H9 (cell line): ENCODE measurements around the gene ACBD6. TPM values are rescaled to one million over a fixed set of nuclear protein-coding genes. Genes with fewer than 3 reads are reported as not detected.

Source experiments
- DNase-seq: peaks from one replicate; pipeline ENCODE4 v3.0.0-alpha.2; 2017
- H2AFZ ChIP-seq: one replicate; pipeline ENCODE4 v1.6.1; 2013; ENCODE audit warnings: mild to moderate bottlenecking, low read length, control low read depth, moderate library complexity
- H2AK5ac ChIP-seq: 2 replicates; pipeline ENCODE4 v1.6.1; 2013; ENCODE audit warnings: low read length, control low read depth, mixed read lengths; ENCODE audit not compliant: insufficient read length
- H2BK120ac ChIP-seq: one replicate; pipeline ENCODE4 v1.6.1; 2013; ENCODE audit warnings: low read depth, mild to moderate bottlenecking, low read length, control low read depth, inconsistent platforms; ENCODE audit not compliant: poor library complexity, severe bottlenecking
- H2BK12ac ChIP-seq: 2 replicates; pipeline ENCODE4 v1.6.1; 2013; ENCODE audit warnings: low read length, control low read depth, mixed read lengths, low read depth; ENCODE audit not compliant: insufficient read length
- H2BK15ac ChIP-seq: 2 replicates; pipeline ENCODE4 v1.6.1; 2013; ENCODE audit warnings: low read depth, low read length, control low read depth
- H2BK20ac ChIP-seq: one replicate; pipeline ENCODE4 v1.6.1; 2013; ENCODE audit warnings: low read depth, mild to moderate bottlenecking, low read length, control low read depth, inconsistent platforms; ENCODE audit not compliant: poor library complexity, severe bottlenecking
- H2BK5ac ChIP-seq: 2 replicates; pipeline ENCODE4 v1.6.1; 2013; ENCODE audit warnings: low read length, control low read depth, mixed read lengths; ENCODE audit not compliant: insufficient read length
- H3K14ac ChIP-seq: 2 replicates; pipeline ENCODE4 v1.6.1; 2013; ENCODE audit warnings: low read length, control low read depth; ENCODE audit not compliant: insufficient read depth
- H3K18ac ChIP-seq: 2 replicates; pipeline ENCODE4 v1.6.1; 2013; ENCODE audit warnings: low read depth, mild to moderate bottlenecking, mixed read lengths, low read length, control low read depth; ENCODE audit not compliant: insufficient read length
- H3K23ac ChIP-seq: 2 replicates; pipeline ENCODE4 v1.6.1; 2013; ENCODE audit warnings: low read length, control low read depth, mixed read lengths, low read depth; ENCODE audit not compliant: insufficient read length
- H3K23me2 ChIP-seq: 2 replicates; pipeline ENCODE4 v1.6.1; 2013; ENCODE audit warnings: low read depth, mild to moderate bottlenecking, mixed read lengths, low read length, control low read depth; ENCODE audit not compliant: insufficient read length, poor library complexity, severe bottlenecking
- H3K27ac ChIP-seq: 2 replicates; pipeline ENCODE4 v1.5.1; 2013; ENCODE audit warnings: low read length, control low read depth, mixed read lengths, low read depth; ENCODE audit not compliant: insufficient read length
- H3K27me3 ChIP-seq: 2 replicates; pipeline ENCODE4 v1.6.1; 2013; ENCODE audit warnings: low read length, control low read depth, inconsistent platforms; ENCODE audit not compliant: insufficient read depth
- H3K4ac ChIP-seq: 2 replicates; pipeline ENCODE4 v1.6.1; 2013; ENCODE audit warnings: low read depth, mild to moderate bottlenecking, control low read depth, inconsistent platforms, low read length, moderate library complexity
- H3K4me1 ChIP-seq: 2 replicates; pipeline ENCODE4 v1.6.1; 2013; ENCODE audit warnings: low read length, control low read depth, inconsistent platforms; ENCODE audit not compliant: insufficient read depth
- H3K4me2 ChIP-seq: 2 replicates; pipeline ENCODE4 v1.6.1; 2013; ENCODE audit warnings: low read length, control low read depth, mixed read lengths; ENCODE audit not compliant: insufficient read length, insufficient read depth
- H3K56ac ChIP-seq: 2 replicates; pipeline ENCODE4 v1.6.1; 2013; ENCODE audit warnings: low read depth, mild to moderate bottlenecking, mixed read lengths, low read length, control low read depth; ENCODE audit not compliant: insufficient read length
- H3K79me1 ChIP-seq: 2 replicates; pipeline ENCODE4 v1.6.1; 2013; ENCODE audit warnings: low read depth, mild to moderate bottlenecking, moderate library complexity, low read length, control low read depth, inconsistent platforms; ENCODE audit not compliant: insufficient read depth, poor library complexity, severe bottlenecking
- H3K79me2 ChIP-seq: 2 replicates; pipeline ENCODE4 v1.6.1; 2013; ENCODE audit warnings: low read length, control low read depth, inconsistent platforms; ENCODE audit not compliant: insufficient read depth
- H3K9ac ChIP-seq: 2 replicates; pipeline ENCODE4 v1.6.1; 2013; ENCODE audit warnings: low read length, control low read depth, mixed read lengths; ENCODE audit not compliant: insufficient read length; ENCODE audit errors: extremely low read depth
- H3K9me3 ChIP-seq: one replicate; pipeline ENCODE4 v1.6.1; 2013; ENCODE audit warnings: low read depth, low read length, inconsistent platforms; ENCODE audit not compliant: control insufficient read depth
- H3T11ph ChIP-seq: one replicate; pipeline ENCODE4 v1.6.1; 2013; ENCODE audit warnings: mild to moderate bottlenecking, low read length, control low read depth, inconsistent platforms
- H4K20me1 ChIP-seq: one replicate; pipeline ENCODE4 v1.6.1; 2013; ENCODE audit not compliant: control insufficient read depth, insufficient read length, insufficient read depth
- H4K5ac ChIP-seq: 2 replicates; pipeline ENCODE4 v1.6.1; 2013; ENCODE audit warnings: low read depth, mild to moderate bottlenecking, mixed read lengths, low read length, control low read depth; ENCODE audit not compliant: insufficient read length
- H4K8ac ChIP-seq: replicated peaks from 2 replicates; pipeline ENCODE4 v1.6.1; 2013; ENCODE audit warnings: low read length, control low read depth, mixed read lengths, low read depth; ENCODE audit not compliant: insufficient read length
- H4K91ac ChIP-seq: 2 replicates; pipeline ENCODE4 v1.6.1; 2013; ENCODE audit warnings: low read depth, mild to moderate bottlenecking, moderate library complexity, mixed read lengths, low read length, control low read depth; ENCODE audit not compliant: insufficient read length
- H3K27ac Mint-ChIP-seq, 3 experiments: 2 replicates in 2 of 3; 3 replicates in 1 of 3; pipeline ENCODE4 v1.8.0; 2020 to 2021; ENCODE audit warnings: mixed read lengths in 3 of 3, mild to moderate bottlenecking in 1 of 3, moderate library complexity in 1 of 3
- H3K27me3 Mint-ChIP-seq: 2 replicates; pipeline ENCODE4 v1.8.0; 2021; ENCODE audit warnings: low read depth, mild to moderate bottlenecking, moderate library complexity, mixed read lengths
- H3K36me3 Mint-ChIP-seq, 3 experiments: 2 replicates in 2 of 3; 3 replicates in 1 of 3; pipeline ENCODE4 v1.8.0; 2020 to 2021; ENCODE audit warnings: low read depth in 3 of 3, mixed read lengths in 3 of 3; ENCODE audit not compliant: insufficient read depth in 1 of 3
- H3K4me1 Mint-ChIP-seq, 2 experiments: 2 replicates each; pipeline ENCODE4 v1.8.0; 2020; ENCODE audit warnings: mixed read lengths in 2 of 2
- H3K4me3 Mint-ChIP-seq, 2 experiments: 2 replicates in 1 of 2; 3 replicates in 1 of 2; pipeline ENCODE4 v1.8.0; 2020 to 2021; ENCODE audit warnings: mild to moderate bottlenecking in 2 of 2, mixed read lengths in 2 of 2, moderate library complexity in 1 of 2
- H3K9me3 Mint-ChIP-seq, 2 experiments: 2 replicates in 1 of 2; 3 replicates in 1 of 2; pipeline ENCODE4 v1.8.0; 2020; ENCODE audit warnings: mild to moderate bottlenecking in 2 of 2, mixed read lengths in 2 of 2, moderate library complexity in 1 of 2
- WGBS: extraction: QIAGEN DNeasy Blood & Tissue Kit; methylation state at CpG from one replicate; pipeline ENCODE4 v1.1.7; 2013; ENCODE audit warnings: missing lambda C conversion rate, low lambda C conversion rate, mixed read lengths; ENCODE audit not compliant: insufficient read length; ENCODE audit errors: extremely low coverage; 5-methylcytosine and 5-hydroxymethylcytosine counted together
- total RNA-seq: library from RNA; stranded (reverse); gene quantifications from 2 replicates; pipeline ENCODE4 v1.2.1, GENCODE V29; 2021
- TF ChIP-seq, protein P1 (sequence below): fragments of 200-600 bp; sonication (generic); conservative IDR thresholded peaks from 3 replicates; pipeline ENCODE4 v1.8.0; 2021; ENCODE audit warnings: antibody characterized with exemption, mild to moderate bottlenecking

ACBD6 gene
- total RNA-seq, 1 experiment from 2014 or later = 51.4 TPM

DNA sequence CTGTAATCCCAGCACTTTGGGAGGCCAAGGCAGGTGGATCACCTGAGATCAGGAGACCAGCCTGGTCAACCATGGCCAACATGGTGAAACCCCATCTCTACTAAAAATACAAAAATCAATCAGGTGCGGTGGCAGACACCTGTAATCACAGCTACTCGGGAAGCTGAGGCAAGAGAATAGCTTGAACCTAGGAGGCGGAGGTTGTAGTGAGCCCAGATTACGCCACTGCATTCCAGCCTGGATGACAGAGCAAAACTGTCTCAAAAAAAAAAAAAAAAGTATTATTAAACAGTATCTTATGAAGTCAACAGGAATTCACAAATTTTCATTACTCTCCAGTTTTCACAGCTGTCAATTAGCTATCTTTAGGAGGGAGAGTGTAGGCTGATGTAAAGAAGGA, 3.8 kb downstream of the ACBD6 start:
- no peak overlapping the region for H3K4ac ChIP-seq
- no peaks in the 10 kb centered on the region for H3K9me3 Mint-ChIP-seq

More for the DNA sequence above, 3.8 kb downstream of the ACBD6 start:
- H3K4me3 Mint-ChIP-seq = no peak overlapping the region
- peaks cover 9 to 26% (median 24%) of the 10 kb centered on the region in 3 experiments; a peak in 5 of 7 replicates for H3K36me3 Mint-ChIP-seq
- H4K91ac ChIP-seq = no peak overlapping the region
- H3K27ac ChIP-seq = no peak overlapping the region
- no peak overlapping the region for H4K5ac ChIP-seq
- H3K4me2 ChIP-seq = no peak overlapping the region
- no peak overlapping the region for H3K56ac ChIP-seq
- H3K27me3 Mint-ChIP-seq = peaks cover 9% of the 10 kb centered on the region
- H2BK5ac ChIP-seq = no peak overlapping the region
- H3K9me3 ChIP-seq = no peaks in the 10 kb centered on the region
- H3K4me1 ChIP-seq = no peaks in the 10 kb centered on the region
- TF ChIP-seq, protein P1, sequence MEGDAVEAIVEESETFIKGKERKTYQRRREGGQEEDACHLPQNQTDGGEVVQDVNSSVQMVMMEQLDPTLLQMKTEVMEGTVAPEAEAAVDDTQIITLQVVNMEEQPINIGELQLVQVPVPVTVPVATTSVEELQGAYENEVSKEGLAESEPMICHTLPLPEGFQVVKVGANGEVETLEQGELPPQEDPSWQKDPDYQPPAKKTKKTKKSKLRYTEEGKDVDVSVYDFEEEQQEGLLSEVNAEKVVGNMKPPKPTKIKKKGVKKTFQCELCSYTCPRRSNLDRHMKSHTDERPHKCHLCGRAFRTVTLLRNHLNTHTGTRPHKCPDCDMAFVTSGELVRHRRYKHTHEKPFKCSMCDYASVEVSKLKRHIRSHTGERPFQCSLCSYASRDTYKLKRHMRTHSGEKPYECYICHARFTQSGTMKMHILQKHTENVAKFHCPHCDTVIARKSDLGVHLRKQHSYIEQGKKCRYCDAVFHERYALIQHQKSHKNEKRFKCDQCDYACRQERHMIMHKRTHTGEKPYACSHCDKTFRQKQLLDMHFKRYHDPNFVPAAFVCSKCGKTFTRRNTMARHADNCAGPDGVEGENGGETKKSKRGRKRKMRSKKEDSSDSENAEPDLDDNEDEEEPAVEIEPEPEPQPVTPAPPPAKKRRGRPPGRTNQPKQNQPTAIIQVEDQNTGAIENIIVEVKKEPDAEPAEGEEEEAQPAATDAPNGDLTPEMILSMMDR = no peak
- no peak overlapping the region for H4K8ac ChIP-seq
- H3K14ac ChIP-seq = no peak overlapping the region
- H3K79me2 ChIP-seq = peaks cover 6% of the 10 kb centered on the region; the same call in 1 of the 2 replicates
- no peak overlapping the region for H2BK15ac ChIP-seq
- peaks cover 19 to 20% of the 10 kb centered on the region in 2 experiments for H3K4me1 Mint-ChIP-seq
- H3K79me1 ChIP-seq = no peaks in the 10 kb centered on the region
- no peak overlapping the region for H3K23ac ChIP-seq
- peaks cover 4% of the 10 kb centered on the region for H3K23me2 ChIP-seq
- no peak overlapping the region for H3K18ac ChIP-seq
- no peak overlapping the region for H2BK20ac ChIP-seq
- H2AFZ ChIP-seq = no peak overlapping the region
- H2AK5ac ChIP-seq = no peak overlapping the region
- no peak overlapping the region for H2BK120ac ChIP-seq
- no peaks in the 10 kb centered on the region for H3K27me3 ChIP-seq
- no peak overlapping the region for H2BK12ac ChIP-seq
- H3K9ac ChIP-seq = no peak overlapping the region
- DNase-seq = no peak
- no peaks in the 10 kb centered on the region for H4K20me1 ChIP-seq
- no peak overlapping the region for H3T11ph ChIP-seq
- no peak overlapping the region for H3K27ac Mint-ChIP-seq
- no CpG with 5 or more reads among the region's 4 CpGs for WGBS
